Keratinocyte (primary cell): ENCODE results near the gene KLF6. TPM values are rescaled to one million over a fixed set of nuclear protein-coding genes. Genes with fewer than 3 reads are reported as not detected.

Source experiments
- DNase-seq: peaks from one replicate; pipeline ENCODE4 v3.0.0-alpha.2; 2011; ENCODE audit warnings: low read depth, missing footprints, low spot score
- FAIRE-seq: peaks from 2 replicates; lab custom pipeline; 2011; peaks lifted over from hg19 to GRCh38; lab: Jason Lieb, UNC
- H2AFZ ChIP-seq: 2 replicates; pipeline ENCODE4 v1.6.0; 2012; ENCODE audit warnings: low read length, control low read depth, inconsistent platforms; ENCODE audit not compliant: control insufficient read depth
- H3K27ac ChIP-seq: 2 replicates; pipeline ENCODE4 v1.5.1; 2011; ENCODE audit warnings: low read length; ENCODE audit not compliant: control insufficient read depth, insufficient read depth
- H3K27me3 ChIP-seq: 3 replicates; pipeline ENCODE4 v1.6.0; 2011; ENCODE audit warnings: low read length; ENCODE audit not compliant: control insufficient read depth, insufficient read depth; ENCODE audit errors: extremely low read depth
- H3K36me3 ChIP-seq, 2 experiments: 2 replicates in 1 of 2; 3 replicates in 1 of 2; pipeline ENCODE4 v1.5.1; 2011; ENCODE audit warnings: low read length in 2 of 2, mild to moderate bottlenecking in 1 of 2; ENCODE audit not compliant: control insufficient read depth in 2 of 2, insufficient read depth in 2 of 2; ENCODE audit errors: extremely low read depth in 1 of 2
- H3K4me1 ChIP-seq: 3 replicates; pipeline ENCODE4 v1.5.1; 2011; ENCODE audit warnings: low read length; ENCODE audit not compliant: control insufficient read depth, insufficient read depth; ENCODE audit errors: extremely low read depth
- H3K4me2 ChIP-seq: 3 replicates; pipeline ENCODE4 v1.6.0; 2011; ENCODE audit warnings: low read depth, low read length; ENCODE audit not compliant: control insufficient read depth, insufficient read depth; ENCODE audit errors: extremely low read depth
- H3K4me3 ChIP-seq, 3 experiments: fragments of 200-600 bp in 1 of 3; sonication (generic) in 1 of 3; 2 replicates in 2 of 3; 3 replicates in 1 of 3; pipeline ENCODE4 v1.5.1; 2011 to 2016; ENCODE audit warnings: low read length in 3 of 3, mild to moderate bottlenecking in 3 of 3, control low read depth in 2 of 3, inconsistent platforms in 1 of 3, low read depth in 1 of 3, mixed read lengths in 1 of 3, mixed run types in 1 of 3, moderate library complexity in 1 of 3; ENCODE audit not compliant: control insufficient read depth in 2 of 3, insufficient read depth in 2 of 3; ENCODE audit errors: extremely low read depth in 1 of 3
- H3K79me2 ChIP-seq: 2 replicates; pipeline ENCODE4 v1.6.0; 2012; ENCODE audit warnings: low read length; ENCODE audit not compliant: control insufficient read depth, insufficient read depth
- H3K9ac ChIP-seq: 3 replicates; pipeline ENCODE4 v1.6.0; 2011; ENCODE audit warnings: low read length; ENCODE audit not compliant: control insufficient read depth, insufficient read depth; ENCODE audit errors: extremely low read depth
- H3K9me1 ChIP-seq: 3 replicates; pipeline ENCODE4 v1.6.0; 2011; ENCODE audit warnings: low read length; ENCODE audit not compliant: control insufficient read depth, insufficient read depth; ENCODE audit errors: extremely low read depth
- H3K9me3 ChIP-seq: 2 replicates; pipeline ENCODE4 v1.5.1; 2012; ENCODE audit warnings: low read depth, low read length; ENCODE audit not compliant: control insufficient read depth
- H4K20me1 ChIP-seq: 3 replicates; pipeline ENCODE4 v1.6.0; 2011; ENCODE audit warnings: low read length; ENCODE audit not compliant: control insufficient read depth, insufficient read depth; ENCODE audit errors: extremely low read depth
- EZH2 ChIP-seq: IDR thresholded peaks from one replicate; pipeline ENCODE4 v1.6.1; 2012; ENCODE audit warnings: inconsistent platforms, mild to moderate bottlenecking, low read length, moderate library complexity
- dilution Hi-C: fragments of 300-500 bp; cut with MboI; formaldehyde crosslinking; loops from one replicate; pipeline ENCODE4 v1.7.0; 2020; ENCODE audit warnings: low sequenced_read_pairs; ENCODE audit not compliant: extremely low pct_ligation_motif_present
- polyA plus RNA-seq, 5 experiments: library from polyadenylated mRNA; depleted of rRNA in 3 of 5; stranded (reverse) in 3 of 5; stranded (forward) in 1 of 5; unstranded in 1 of 5; fragments of >200 nt; gene quantifications; 1 replicate in 1 of 5; 2 replicates in 3 of 5; 3 replicates in 1 of 5; pipeline versions ENCODE4 v1.2.1 to v1.2.3, GENCODE V29; 2011 to 2012; ENCODE audit warnings: missing spikeins in 2 of 5, low read depth in 1 of 5, low replicate concordance in 1 of 5
- TF ChIP-seq, protein P1 (sequence below), 3 experiments: IDR thresholded peaks in 1 of 3; conservative IDR thresholded peaks in 1 of 3; optimal IDR thresholded peaks in 1 of 3; 2 replicates in 2 of 3; 3 replicates in 1 of 3; pipeline versions ENCODE3 to v1.5.1; 2011; ENCODE audit warnings: low read length in 3 of 3, mild to moderate bottlenecking in 3 of 3, moderate library complexity in 2 of 3, control low read depth in 1 of 3, inconsistent platforms in 1 of 3; ENCODE audit not compliant: insufficient read depth in 2 of 3; ENCODE audit errors: extremely low read depth in 1 of 3

The KLF6 gene
- polyA plus RNA-seq, 1 donor (not counting 4 experiments of a cell fraction or from before 2014, with no cell fraction given), result 250 TPM

DNA sequence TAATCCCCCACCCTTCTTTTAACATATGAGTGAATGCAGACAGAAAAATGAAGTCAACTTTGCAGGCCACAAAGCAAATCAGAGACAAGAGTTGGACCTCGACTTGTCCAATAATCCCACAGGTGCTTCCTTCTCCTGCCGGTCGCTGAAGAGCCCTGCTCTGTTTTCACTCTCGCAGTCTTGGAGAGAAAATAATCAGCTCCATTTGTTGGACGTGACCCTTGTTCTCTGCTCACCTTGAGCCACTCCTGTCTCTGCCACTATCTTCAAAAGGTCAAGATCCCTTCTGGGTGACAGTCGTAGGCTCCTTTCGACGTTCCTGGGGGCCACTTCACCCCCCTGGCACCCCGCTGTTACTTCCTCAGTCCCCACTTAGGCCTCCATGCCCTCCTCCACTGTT is 2.8 kb upstream of the KLF6 start:
- Histone ChIP-seq H3K9me1 (no peaks in the 10 kb centered on the region), H4K20me1 (peaks cover 7% of the 10 kb centered on the region), H3K27ac (no peak overlapping the region), H3K9me3 (no peaks in the 10 kb centered on the region), H3K4me1 (peaks cover 14% of the 10 kb centered on the region), H3K79me2 (peaks cover 24% of the 10 kb centered on the region), H2AFZ (no peak overlapping the region), H3K9ac (no peak overlapping the region), H3K27me3 (no peaks in the 10 kb centered on the region), H3K4me3 (no peak overlapping the region), H3K4me2 (no peak overlapping the region), H3K36me3 (peaks cover 8 to 14% of the 10 kb centered on the region in 2 experiments)
- TF ChIP-seq EZH2, result no peak
- TF ChIP-seq, protein P1, sequence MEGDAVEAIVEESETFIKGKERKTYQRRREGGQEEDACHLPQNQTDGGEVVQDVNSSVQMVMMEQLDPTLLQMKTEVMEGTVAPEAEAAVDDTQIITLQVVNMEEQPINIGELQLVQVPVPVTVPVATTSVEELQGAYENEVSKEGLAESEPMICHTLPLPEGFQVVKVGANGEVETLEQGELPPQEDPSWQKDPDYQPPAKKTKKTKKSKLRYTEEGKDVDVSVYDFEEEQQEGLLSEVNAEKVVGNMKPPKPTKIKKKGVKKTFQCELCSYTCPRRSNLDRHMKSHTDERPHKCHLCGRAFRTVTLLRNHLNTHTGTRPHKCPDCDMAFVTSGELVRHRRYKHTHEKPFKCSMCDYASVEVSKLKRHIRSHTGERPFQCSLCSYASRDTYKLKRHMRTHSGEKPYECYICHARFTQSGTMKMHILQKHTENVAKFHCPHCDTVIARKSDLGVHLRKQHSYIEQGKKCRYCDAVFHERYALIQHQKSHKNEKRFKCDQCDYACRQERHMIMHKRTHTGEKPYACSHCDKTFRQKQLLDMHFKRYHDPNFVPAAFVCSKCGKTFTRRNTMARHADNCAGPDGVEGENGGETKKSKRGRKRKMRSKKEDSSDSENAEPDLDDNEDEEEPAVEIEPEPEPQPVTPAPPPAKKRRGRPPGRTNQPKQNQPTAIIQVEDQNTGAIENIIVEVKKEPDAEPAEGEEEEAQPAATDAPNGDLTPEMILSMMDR (optimal IDR thresholded peaks at IDR 0.05 in 1 of 3, IDR thresholded peaks at IDR 0.05 in 1 of 3, conservative IDR thresholded peaks at IDR 0.05 in 1 of 3; ENCODE audit: extremely low read depth in 1 of 3, insufficient read depth in 2 of 3, low read length in 3 of 3), result no peak
- DNase-seq (no peak), FAIRE-seq (no peak)
- dilution Hi-C loops, result no loop called here

DNA sequence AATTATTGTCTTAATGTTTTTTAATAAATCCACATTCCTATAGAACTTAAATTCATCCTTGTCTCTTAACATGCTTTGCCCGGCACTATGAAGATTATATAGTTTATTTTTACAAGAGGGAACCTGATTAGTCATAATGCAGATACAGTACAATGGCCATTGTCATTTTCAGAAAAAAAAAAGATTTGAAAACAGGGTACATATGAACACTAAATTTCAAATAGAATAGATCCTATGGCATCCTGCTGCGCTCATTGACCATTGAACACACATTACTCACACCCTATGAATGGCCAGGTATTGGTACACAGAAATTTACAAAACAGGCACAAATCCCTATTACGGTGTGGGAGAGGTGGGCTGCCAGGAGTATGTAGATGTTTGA is 2.0 kb upstream of the KLF6 start:
- Histone ChIP-seq H3K4me3 (no peak overlapping the region), H2AFZ (no peak overlapping the region), H3K9ac (peak overlapping the region; percentile 93), H3K9me3 (no peaks in the 10 kb centered on the region), H4K20me1 (peaks cover 12% of the 10 kb centered on the region), H3K4me1 (peaks cover 14% of the 10 kb centered on the region), H3K36me3 (peaks cover 12 to 22% of the 10 kb centered on the region in 2 experiments), H3K4me2 (no peak overlapping the region), H3K27ac (peak overlapping the region; percentile 94), H3K79me2 (peaks cover 33% of the 10 kb centered on the region), H3K9me1 (no peaks in the 10 kb centered on the region), H3K27me3 (no peaks in the 10 kb centered on the region)
- TF ChIP-seq, protein P1 (optimal IDR thresholded peaks at IDR 0.05 in 1 of 3, IDR thresholded peaks at IDR 0.05 in 1 of 3, conservative IDR thresholded peaks at IDR 0.05 in 1 of 3; ENCODE audit: extremely low read depth in 1 of 3, insufficient read depth in 2 of 3, low read length in 3 of 3), result no peak
- TF ChIP-seq EZH2, result no peak
- FAIRE-seq (no peak), DNase-seq (no peak)
- dilution Hi-C loops, result no loop called here
